Measurements from ENCODE around the gene MPG.

GRCh38 chr16:125011-125410 lies 47.0 kb downstream of the MPG start:
- TF ChIP-seq, protein P1, sequence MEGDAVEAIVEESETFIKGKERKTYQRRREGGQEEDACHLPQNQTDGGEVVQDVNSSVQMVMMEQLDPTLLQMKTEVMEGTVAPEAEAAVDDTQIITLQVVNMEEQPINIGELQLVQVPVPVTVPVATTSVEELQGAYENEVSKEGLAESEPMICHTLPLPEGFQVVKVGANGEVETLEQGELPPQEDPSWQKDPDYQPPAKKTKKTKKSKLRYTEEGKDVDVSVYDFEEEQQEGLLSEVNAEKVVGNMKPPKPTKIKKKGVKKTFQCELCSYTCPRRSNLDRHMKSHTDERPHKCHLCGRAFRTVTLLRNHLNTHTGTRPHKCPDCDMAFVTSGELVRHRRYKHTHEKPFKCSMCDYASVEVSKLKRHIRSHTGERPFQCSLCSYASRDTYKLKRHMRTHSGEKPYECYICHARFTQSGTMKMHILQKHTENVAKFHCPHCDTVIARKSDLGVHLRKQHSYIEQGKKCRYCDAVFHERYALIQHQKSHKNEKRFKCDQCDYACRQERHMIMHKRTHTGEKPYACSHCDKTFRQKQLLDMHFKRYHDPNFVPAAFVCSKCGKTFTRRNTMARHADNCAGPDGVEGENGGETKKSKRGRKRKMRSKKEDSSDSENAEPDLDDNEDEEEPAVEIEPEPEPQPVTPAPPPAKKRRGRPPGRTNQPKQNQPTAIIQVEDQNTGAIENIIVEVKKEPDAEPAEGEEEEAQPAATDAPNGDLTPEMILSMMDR (IDR thresholded peaks at IDR 0.05; ENCODE audit: low read depth, low read length, poor library complexity, severe bottlenecking): no peak
- no peak for TF ChIP-seq EZH2phosphoT487 (IDR thresholded peaks at IDR 0.05; ENCODE audit: borderline replicate concordance, low read length)

All from DOHH2 (cell line).